IMR-90 (cell line): ENCODE data around the gene B3GNT5. TPM values are rescaled to one million over a fixed set of nuclear protein-coding genes. Genes with fewer than 3 reads are reported as not detected.

ENCODE experiments used
- ATAC-seq: fragments of 200-7000 bp; cut with Tn5 transposase; 2 replicates; pipeline ENCODE4 v1.9.1; 2020; ENCODE audit warnings: low read depth, mild to moderate bottlenecking, moderate library complexity
- BruUV-seq: library from RNA; stranded (reverse); fragments of 400-500 nt; replicated peaks from 2 replicates; lab custom pipeline; 2021; lab: Mats Ljungman, UMichigan
- CTCF ChIA-PET: fragments of 300-600 bp; formaldehyde crosslinking; extraction: SDS; loops from one replicate; lab custom pipeline; 2021; ENCODE audit warnings: antibody characterized with exemption; lab: Yijun Ruan, JAX
- POLR2A ChIA-PET: fragments of 300-600 bp; sonication (Branson Sonifier 250); formaldehyde crosslinking; loops from one replicate; lab custom pipeline; 2022; ENCODE audit warnings: antibody characterized with exemption; ENCODE audit not compliant: unreplicated experiment; lab: Charles Lee
- DNase-seq: peaks from one replicate; pipeline ENCODE4 v3.0.0; 2013
- H2AFZ ChIP-seq: replicated peaks from 2 replicates; pipeline ENCODE3; 2013; ENCODE audit warnings: low read length, mild to moderate bottlenecking; ENCODE audit not compliant: poor library complexity
- H2AK5ac ChIP-seq: 2 replicates; pipeline ENCODE4 v1.6.1; 2013; ENCODE audit warnings: low read depth, low read length, inconsistent platforms
- H2AK9ac ChIP-seq: replicated peaks from 2 replicates; pipeline ENCODE3; 2013; ENCODE audit warnings: mild to moderate bottlenecking, low read depth, low read length, moderate library complexity; ENCODE audit not compliant: poor library complexity
- H2BK120ac ChIP-seq: 2 replicates; pipeline ENCODE4 v1.6.1; 2013; ENCODE audit warnings: low read depth, low read length, inconsistent platforms
- H2BK15ac ChIP-seq: 3 replicates; pipeline ENCODE4 v1.6.1; 2013; ENCODE audit warnings: low read depth, low read length, inconsistent platforms
- H2BK20ac ChIP-seq: 2 replicates; pipeline ENCODE4 v1.6.1; 2013; ENCODE audit warnings: low read depth, mild to moderate bottlenecking, inconsistent platforms, low read length, moderate library complexity
- H2BK5ac ChIP-seq: 2 replicates; pipeline ENCODE4 v1.6.1; 2013; ENCODE audit warnings: mild to moderate bottlenecking, low read depth, low read length, inconsistent platforms; ENCODE audit not compliant: poor library complexity, severe bottlenecking
- H3K14ac ChIP-seq: replicated peaks from 2 replicates; pipeline ENCODE4 v1.6.1; 2013; ENCODE audit warnings: low read depth, low read length, inconsistent platforms
- H3K18ac ChIP-seq: 2 replicates; pipeline ENCODE4 v1.6.1; 2013; ENCODE audit warnings: low read depth, low read length, control low read depth
- H3K23ac ChIP-seq: 2 replicates; pipeline ENCODE4 v1.6.1; 2013; ENCODE audit warnings: low read depth, low read length, inconsistent platforms
- H3K27ac ChIP-seq: 2 replicates; pipeline ENCODE4 v1.5.1; 2013; ENCODE audit warnings: mild to moderate bottlenecking, control low read depth, low read length; ENCODE audit not compliant: insufficient read depth
- H3K27me3 ChIP-seq: 2 replicates; pipeline ENCODE4 v1.6.1; 2013; ENCODE audit warnings: low read length; ENCODE audit not compliant: control insufficient read depth, insufficient read depth
- H3K36me3 ChIP-seq: 2 replicates; pipeline ENCODE4 v1.6.1; 2013; ENCODE audit warnings: low read length, mixed read lengths; ENCODE audit not compliant: control insufficient read depth, insufficient read depth
- H3K4ac ChIP-seq: 2 replicates; pipeline ENCODE4 v1.6.1; 2013; ENCODE audit warnings: low read depth, low read length, inconsistent platforms
- H3K4me1 ChIP-seq: 2 replicates; pipeline ENCODE4 v1.6.1; 2013; ENCODE audit warnings: low read length, mixed read lengths; ENCODE audit not compliant: control insufficient read depth, insufficient read depth
- H3K4me2 ChIP-seq: 2 replicates; pipeline ENCODE4 v1.6.1; 2013; ENCODE audit warnings: low read depth, mild to moderate bottlenecking, control low read depth, low read length, moderate library complexity
- H3K4me3 ChIP-seq: 2 replicates; pipeline ENCODE4 v1.5.1; 2013; ENCODE audit warnings: low read depth, mild to moderate bottlenecking, control low read depth, low read length, moderate library complexity; ENCODE audit not compliant: insufficient read depth
- H3K56ac ChIP-seq: 2 replicates; pipeline ENCODE4 v1.6.1; 2013; ENCODE audit warnings: low read length, inconsistent platforms; ENCODE audit not compliant: insufficient read depth; ENCODE audit errors: extremely low read depth
- H3K79me1 ChIP-seq, 2 experiments: 2 replicates each; pipeline ENCODE4 v1.6.1; 2013; ENCODE audit warnings: low read length in 2 of 2, inconsistent platforms in 1 of 2, low read depth in 1 of 2
- H3K9ac ChIP-seq: 2 replicates; pipeline ENCODE4 v1.6.1; 2013; ENCODE audit warnings: low read depth, low read length, control low read depth
- H3K9me1 ChIP-seq: 2 replicates; pipeline ENCODE4 v1.6.1; 2013; ENCODE audit warnings: low read length, inconsistent platforms; ENCODE audit not compliant: insufficient read depth
- H3K9me3 ChIP-seq: 2 replicates; pipeline ENCODE4 v1.6.1; 2013; ENCODE audit warnings: low read length; ENCODE audit not compliant: control insufficient read depth, insufficient read depth
- H4K20me1 ChIP-seq: 2 replicates; pipeline ENCODE4 v1.6.1; 2013; ENCODE audit warnings: low read length, inconsistent platforms; ENCODE audit not compliant: insufficient read depth
- H4K5ac ChIP-seq: 2 replicates; pipeline ENCODE4 v1.6.1; 2013; ENCODE audit warnings: mild to moderate bottlenecking, low read depth, low read length, control low read depth
- H4K8ac ChIP-seq, 2 experiments: 2 replicates each; pipeline ENCODE4 v1.6.1; 2013; ENCODE audit warnings: low read depth in 2 of 2, low read length in 2 of 2, control low read depth in 1 of 2, inconsistent platforms in 1 of 2
- H4K91ac ChIP-seq: 2 replicates; pipeline ENCODE4 v1.6.1; 2013; ENCODE audit warnings: low read depth, low read length, inconsistent platforms; ENCODE audit not compliant: insufficient read depth
- BHLHE40 ChIP-seq: fragments of 150-350 bp; IDR thresholded peaks from 2 replicates; pipeline ENCODE4 v1.6.1; 2016; ENCODE audit warnings: mild to moderate bottlenecking, low read depth, low read length
- CEBPB ChIP-seq: IDR thresholded peaks from 2 replicates; pipeline ENCODE4 v1.6.1; 2012; ENCODE audit warnings: low read depth, low read length, improper control_type of control experiment
- MAFK ChIP-seq: IDR thresholded peaks from 2 replicates; pipeline ENCODE4 v1.6.1; 2012; ENCODE audit warnings: low read depth, low read length, improper control_type of control experiment
- MXI1 ChIP-seq: IDR thresholded peaks from 2 replicates; pipeline ENCODE4 v1.6.1; 2012; ENCODE audit warnings: low read depth, mild to moderate bottlenecking, low read length, moderate library complexity, borderline replicate concordance
- NFE2L2 ChIP-seq: fragments of 150-350 bp; IDR thresholded peaks from 2 replicates; pipeline ENCODE4 v1.6.1; 2016; ENCODE audit warnings: low read depth, mild to moderate bottlenecking, low read length
- POLR2A ChIP-seq: IDR thresholded peaks from 2 replicates; pipeline ENCODE4 v1.6.1; 2012; ENCODE audit warnings: mild to moderate bottlenecking, low read depth, low read length
- RAD21 ChIP-seq: IDR thresholded peaks from 2 replicates; pipeline ENCODE4 v1.6.1; 2012; ENCODE audit warnings: low read length, improper control_type of control experiment
- SMC3 ChIP-seq: fragments of 150-350 bp; IDR thresholded peaks from 2 replicates; pipeline ENCODE4 v1.6.1; 2016; ENCODE audit warnings: low read depth, mild to moderate bottlenecking, antibody characterized with exemption, low read length, moderate library complexity
- WGBS, 2 experiments: methylation state at CpG; one replicate each; pipeline versions ENCODE4 v1.1.5 to v1.1.7; 2013; ENCODE audit warnings: missing lambda C conversion rate in 2 of 2; ENCODE audit not compliant: insufficient read length in 1 of 2; ENCODE audit errors: extremely low coverage in 2 of 2; 5-methylcytosine and 5-hydroxymethylcytosine counted together
- dilution Hi-C: fragments of 300-500 bp; cut with HindIII; formaldehyde crosslinking; loops from one replicate; pipeline ENCODE4 v1.14.3; 2018; ENCODE audit warnings: low sequenced_read_pairs; ENCODE audit not compliant: unreplicated experiment
- in situ Hi-C: fragments of 300-500 bp; cut with MboI; formaldehyde crosslinking; loops from 3 replicates; pipeline ENCODE4 v1.14.3; 2019; ENCODE audit warnings: low sequenced_read_pairs, inconsistent platforms, mixed read lengths
- intact Hi-C: fragments of 100-400 bp; cut with micrococcal nuclease; formaldehyde crosslinking; loops from 2 replicates; pipeline ENCODE4 v1.10.0; 2022
- polyA plus RNA-seq, 3 experiments: library from polyadenylated mRNA; depleted of rRNA; stranded (reverse); fragments of >200 nt; gene quantifications; 2 replicates each; pipeline ENCODE4 v1.2.3, GENCODE V29; 2012; ENCODE audit warnings: low replicate concordance in 1 of 3
- total RNA-seq: library from RNA; depleted of rRNA; stranded (reverse); fragments of >200 nt; gene quantifications from 2 replicates; pipeline ENCODE4 v1.2.3, GENCODE V29; 2012
- TF ChIP-seq, protein P1 (sequence below): fragments of 150-350 bp; IDR thresholded peaks from 2 replicates; pipeline ENCODE4 v1.6.1; 2016; ENCODE audit warnings: low read depth, mild to moderate bottlenecking, low read length, moderate library complexity, borderline replicate concordance

Gene B3GNT5
- total and polyA plus RNA-seq, 2 of the 4 experiments (the other 2 are of a cell fraction), result 1.6 to 3.4 TPM

- no peak overlapping the region for H3K18ac ChIP-seq
- no peaks in the 10 kb centered on the region for H3K36me3 ChIP-seq
- DNase-seq (no peak), ATAC-seq (no peak)
- H2BK20ac ChIP-seq, result no peak overlapping the region
- ChIA-PET POLR2A (no interaction called here), CTCF (no interaction called here)
- 60% methylated on average over 1 of the region's 4 CpGs; no CpG with 5 or more reads in 1 of the 2 experiments for WGBS, 2 experiments
- TF ChIP-seq, protein P1, sequence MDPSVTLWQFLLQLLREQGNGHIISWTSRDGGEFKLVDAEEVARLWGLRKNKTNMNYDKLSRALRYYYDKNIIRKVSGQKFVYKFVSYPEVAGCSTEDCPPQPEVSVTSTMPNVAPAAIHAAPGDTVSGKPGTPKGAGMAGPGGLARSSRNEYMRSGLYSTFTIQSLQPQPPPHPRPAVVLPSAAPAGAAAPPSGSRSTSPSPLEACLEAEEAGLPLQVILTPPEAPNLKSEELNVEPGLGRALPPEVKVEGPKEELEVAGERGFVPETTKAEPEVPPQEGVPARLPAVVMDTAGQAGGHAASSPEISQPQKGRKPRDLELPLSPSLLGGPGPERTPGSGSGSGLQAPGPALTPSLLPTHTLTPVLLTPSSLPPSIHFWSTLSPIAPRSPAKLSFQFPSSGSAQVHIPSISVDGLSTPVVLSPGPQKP, result no peak
- no peak for TF ChIP-seq MAFK
- TF ChIP-seq RAD21, result no peak
- TF ChIP-seq MXI1, result no peak
- TF ChIP-seq CEBPB, result no peak
- TF ChIP-seq NFE2L2, result no peak
- TF ChIP-seq POLR2A, result no peak
- no peak for TF ChIP-seq BHLHE40
- TF ChIP-seq SMC3, result no peak
- H3K79me1 ChIP-seq, result no peaks in the 10 kb centered on the region
- no peak overlapping the region for H3K4me2 ChIP-seq
- H3K4ac ChIP-seq, result no peak overlapping the region
- no peaks in the 10 kb centered on the region for H3K9me1 ChIP-seq
- dilution Hi-C loops (no loop called here), intact Hi-C loops (no loop called here), in situ Hi-C loops (no loop called here)
- H3K4me1 ChIP-seq, result no peaks in the 10 kb centered on the region
- no peak overlapping the region for H4K8ac ChIP-seq
- no TSS peak for BruUV-seq
- peaks cover 8% of the 10 kb centered on the region for H3K27me3 ChIP-seq
- H4K20me1 ChIP-seq, result no peaks in the 10 kb centered on the region
- H3K27ac ChIP-seq, result no peak overlapping the region
- H2AK5ac ChIP-seq, result no peak overlapping the region
- no peak overlapping the region for H2AFZ ChIP-seq
- H3K14ac ChIP-seq, result no peak overlapping the region
- no peak overlapping the region for H3K56ac ChIP-seq
- H3K23ac ChIP-seq, result no peak overlapping the region
- no peak overlapping the region for H2BK120ac ChIP-seq
- H2BK15ac ChIP-seq, result no peak overlapping the region
- no peak overlapping the region for H2AK9ac ChIP-seq
- no peak overlapping the region for H3K4me3 ChIP-seq
- no peaks in the 10 kb centered on the region for H3K9me3 ChIP-seq
- H2BK5ac ChIP-seq, result no peak overlapping the region
- H3K9ac ChIP-seq, result no peak overlapping the region
- no peak overlapping the region for H4K91ac ChIP-seq
- H4K5ac ChIP-seq, result no peak overlapping the region
Measured at GRCh38 chr3:183233966-183234365, 19.1 kb upstream of the B3GNT5 start.
